ENCODE measurements around the gene CLBA1.
"Not testable (repeated sequence)": the region's sequence is repeated elsewhere in the genome, so short reads cannot be mapped to it uniquely, and the experiment has no call there.

Gene CLBA1

DNA sequence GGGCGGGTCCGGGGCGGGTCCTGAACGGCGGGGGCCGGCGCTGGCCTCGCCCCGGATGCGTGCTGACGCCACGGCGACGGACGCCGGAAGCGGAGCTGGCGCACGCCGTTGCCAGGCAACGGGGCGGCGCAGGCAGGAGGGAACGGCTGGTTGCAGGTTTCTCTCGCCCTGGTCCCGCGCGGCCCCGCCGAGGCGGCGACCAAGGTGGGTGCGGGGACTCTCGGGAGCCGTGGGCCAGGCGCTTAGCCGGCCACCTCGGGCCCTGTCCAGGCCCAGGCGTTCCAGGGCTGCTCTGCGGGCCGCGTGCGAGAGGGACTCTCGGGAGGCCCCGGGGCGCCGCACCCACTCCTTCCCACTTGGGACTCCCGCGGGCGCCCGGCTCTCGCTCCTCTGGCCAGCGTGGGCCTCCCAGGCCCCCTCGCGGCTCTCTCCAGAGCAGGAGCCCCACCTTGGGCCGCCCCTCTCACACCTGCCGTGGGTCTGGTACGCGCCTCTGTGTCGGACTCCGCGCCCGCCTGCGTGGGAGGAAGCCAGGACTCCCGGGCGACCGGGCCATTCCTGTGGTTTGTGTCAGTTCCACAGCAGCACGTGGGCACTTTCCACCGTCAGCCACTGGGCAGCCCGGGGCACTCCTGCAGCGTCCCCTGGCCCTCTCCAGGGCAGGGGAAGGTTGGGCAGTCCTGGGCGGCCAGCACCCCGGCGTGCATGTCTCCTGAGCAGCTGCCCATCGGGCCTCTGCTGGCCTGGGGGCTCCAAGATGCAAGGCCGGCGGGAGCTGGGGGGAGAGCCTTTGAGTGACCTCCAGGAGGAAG is at the start of gene CLBA1:
Gene CLBA1 (plus strand): TSS at position 114 of the 812 bp plus-strand sequence. CDS start 644 bp downstream, at position 758.
- DNase-seq, result no peak

DNA sequence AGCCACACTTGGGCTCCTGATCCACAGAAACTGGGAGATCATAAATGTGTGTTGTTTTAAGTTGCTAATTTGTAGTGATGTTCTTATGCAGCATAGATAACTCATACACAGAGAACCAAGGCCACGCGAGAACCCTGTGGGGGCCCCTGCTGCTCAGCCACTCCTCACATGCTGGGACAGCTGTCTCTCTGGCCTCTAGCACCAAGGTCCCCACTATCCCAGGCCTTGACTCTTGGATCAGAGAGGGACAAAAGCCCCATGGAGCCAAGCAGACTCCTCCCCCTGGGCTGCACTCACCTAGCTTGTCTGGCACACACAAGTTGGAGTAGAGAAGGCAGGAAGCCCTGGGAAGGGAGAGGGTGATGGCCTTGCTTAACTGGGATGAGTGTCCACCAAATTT is 49.6 kb upstream of the CLBA1 start:
- DNase-seq, result no peak

DNA sequence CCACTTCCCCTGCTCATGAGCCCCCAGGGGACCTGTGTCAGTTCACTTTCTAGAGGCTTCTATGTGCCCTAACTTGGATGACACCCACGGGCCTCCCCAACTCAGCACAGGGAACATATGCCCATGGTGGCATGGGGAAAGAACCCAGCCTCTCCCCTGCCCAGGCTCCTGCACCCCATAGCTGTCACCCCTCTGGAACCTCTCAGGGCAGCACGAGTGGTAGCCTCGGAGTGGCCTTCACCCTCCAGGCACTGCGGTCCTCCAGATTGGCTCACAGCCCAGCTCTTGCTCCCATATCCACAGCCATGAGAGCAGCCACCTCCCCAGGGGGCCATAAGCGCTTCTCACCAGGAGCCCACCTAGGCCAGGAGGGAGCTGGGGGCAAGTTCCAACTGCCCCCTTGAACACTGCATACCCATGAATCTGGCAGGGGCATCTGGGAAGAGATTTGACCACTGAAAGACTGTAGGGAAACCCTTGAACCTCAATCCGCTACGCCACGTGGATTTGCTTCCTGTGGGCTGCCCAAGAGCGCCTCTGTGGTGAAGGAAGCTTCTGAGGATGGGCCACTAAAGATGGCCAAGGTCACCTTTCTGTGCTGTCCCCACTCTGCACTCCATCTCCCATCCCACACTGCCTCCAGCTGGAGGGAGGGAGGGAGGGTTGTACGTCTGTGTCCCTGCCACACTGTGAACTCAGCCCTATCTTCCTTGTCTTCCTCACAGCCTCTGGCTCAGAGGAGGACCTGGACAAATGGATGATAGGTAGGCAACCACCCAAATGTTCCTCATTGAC is 49.0 kb upstream of the CLBA1 start:
- DNase-seq, result no peak

- no peak for DNase-seq
These were observed 48.4 kb upstream of the CLBA1 start for GRCh38 chr14:104937161-104937560.

DNA sequence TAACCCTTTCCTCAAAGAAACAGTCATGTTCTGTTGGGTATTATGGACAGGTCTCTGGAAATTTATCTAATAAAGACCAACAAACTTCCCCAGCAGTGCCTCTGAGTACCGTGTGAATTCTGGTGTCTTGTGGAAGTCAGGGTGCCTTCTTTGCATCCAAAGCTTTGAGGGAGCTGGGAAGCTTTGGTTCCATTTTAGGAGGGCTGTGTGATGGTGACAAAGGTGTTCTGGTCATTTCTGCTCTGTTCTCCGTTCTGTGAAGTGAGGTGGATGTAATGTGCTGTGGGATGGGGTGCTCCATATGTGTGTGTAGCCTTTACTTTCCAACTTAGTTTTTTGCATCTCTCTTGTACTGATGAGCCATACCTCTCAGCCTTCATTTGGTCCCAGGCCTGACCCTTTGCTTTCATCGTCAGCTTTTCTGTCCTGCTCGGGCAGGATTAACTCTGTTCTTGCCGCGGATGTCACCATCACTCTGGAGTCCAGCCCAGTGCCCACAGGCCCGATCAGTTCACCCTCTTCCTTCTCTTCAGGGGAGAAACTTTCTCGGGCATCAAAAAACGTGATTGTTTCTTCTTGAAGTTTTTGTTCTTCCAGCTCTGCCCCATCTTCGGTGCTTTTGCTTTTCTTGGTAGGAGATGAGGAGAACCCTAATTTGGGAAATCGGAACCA is 47.8 kb upstream of the CLBA1 start:
- DNase-seq, result no peak

- no peak for DNase-seq
These were observed 47.2 kb upstream of the CLBA1 start for GRCh38 chr14:104938436-104938835.

GRCh38 chr14:104938960-104939359 is 46.6 kb upstream of the CLBA1 start:
- no peak for DNase-seq

DNA sequence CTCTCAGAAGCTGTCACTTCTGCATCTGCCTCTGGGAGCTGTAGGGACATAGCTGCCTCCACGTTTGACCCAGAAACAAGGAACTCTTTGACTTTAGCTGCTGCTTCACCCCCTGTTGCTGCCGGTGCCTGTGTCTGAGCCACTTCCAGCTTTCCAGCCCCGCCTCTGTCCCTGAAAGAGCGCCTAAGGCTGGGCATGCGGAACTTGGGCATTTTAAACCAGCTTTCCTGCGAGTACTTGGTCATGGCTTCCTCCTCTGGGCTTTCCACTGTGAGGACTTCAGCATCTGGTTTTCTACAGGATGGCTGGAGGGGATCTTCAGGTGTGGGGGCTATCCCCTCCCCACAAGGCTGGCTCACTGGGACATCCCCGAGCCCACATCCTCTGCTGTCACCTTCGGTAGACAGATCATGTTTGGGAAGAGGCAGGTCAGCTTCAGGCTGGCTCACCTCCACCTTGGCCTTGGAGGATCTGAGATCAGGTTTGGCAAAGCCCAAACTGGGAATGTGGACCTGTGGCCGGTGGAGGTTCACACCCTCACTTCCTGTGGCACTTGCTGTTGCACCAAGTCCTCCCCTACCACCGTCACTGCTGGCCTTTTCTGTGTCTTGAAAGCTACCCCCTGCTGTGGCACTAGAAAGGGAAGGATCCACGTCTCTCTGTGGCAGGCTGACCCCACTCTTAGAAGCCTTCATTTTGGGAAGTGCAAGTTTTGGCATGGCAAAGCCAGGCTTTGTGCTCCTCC is 45.8 kb upstream of the CLBA1 start:
- DNase-seq, result no peak

DNA sequence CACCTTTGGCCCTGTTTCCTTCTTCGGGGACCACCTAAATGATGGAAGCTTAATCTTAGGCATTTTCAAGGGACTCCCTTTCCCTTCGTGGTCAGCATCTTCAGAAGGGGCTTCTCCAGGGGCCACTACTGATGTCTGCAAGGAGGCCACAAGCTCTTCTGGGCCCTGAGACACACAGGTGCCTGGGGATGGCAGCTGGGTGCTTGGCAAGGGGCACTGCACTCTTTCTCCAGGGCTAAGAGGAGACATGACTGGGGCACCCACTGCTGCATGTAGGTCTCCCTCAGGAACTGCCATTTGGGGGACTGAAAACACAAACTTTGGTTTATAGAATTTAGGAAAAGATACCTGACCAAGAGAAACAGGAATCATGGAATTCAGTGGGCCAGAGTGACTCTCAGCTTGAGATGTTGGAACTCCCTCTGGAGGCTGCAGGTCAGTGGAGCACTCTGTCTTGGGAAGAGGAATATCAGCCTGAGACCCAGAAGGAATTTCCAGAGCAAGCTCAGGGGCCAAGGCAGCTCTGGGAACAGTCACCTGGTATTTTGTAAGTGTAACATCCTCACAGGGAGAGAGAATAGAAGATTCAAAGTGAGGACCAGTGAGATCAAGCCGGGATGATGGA is 45.0 kb upstream of the CLBA1 start:
- DNase-seq, result no peak

- no peak for DNase-seq
These were observed 43.9 kb upstream of the CLBA1 start for GRCh38 chr14:104941508-104942365.

DNA sequence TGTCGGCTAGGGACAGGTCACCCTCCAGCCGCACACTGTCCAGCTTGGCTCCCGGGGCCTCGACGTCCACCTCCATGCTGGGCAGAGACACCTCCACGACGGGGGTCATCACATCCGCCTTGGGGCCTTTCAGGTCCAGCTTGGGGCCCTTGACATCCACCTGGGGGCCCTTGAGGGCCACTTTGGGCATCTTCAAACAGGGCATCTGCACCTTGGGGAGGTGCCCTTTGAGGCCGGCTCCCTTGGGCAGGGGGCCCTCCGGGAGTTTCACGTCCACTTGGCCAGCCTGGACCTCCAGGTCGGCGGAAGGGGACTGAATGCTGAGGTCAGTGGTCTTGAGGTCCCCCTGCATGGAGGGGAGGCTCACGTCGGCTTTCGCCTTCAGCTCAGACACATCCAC is 43.0 kb upstream of the CLBA1 start:
- no peak for DNase-seq

GRCh38 chr14:104943216-104944015 is 42.2 kb upstream of the CLBA1 start:
- not testable (repeated sequence) for DNase-seq

DNA sequence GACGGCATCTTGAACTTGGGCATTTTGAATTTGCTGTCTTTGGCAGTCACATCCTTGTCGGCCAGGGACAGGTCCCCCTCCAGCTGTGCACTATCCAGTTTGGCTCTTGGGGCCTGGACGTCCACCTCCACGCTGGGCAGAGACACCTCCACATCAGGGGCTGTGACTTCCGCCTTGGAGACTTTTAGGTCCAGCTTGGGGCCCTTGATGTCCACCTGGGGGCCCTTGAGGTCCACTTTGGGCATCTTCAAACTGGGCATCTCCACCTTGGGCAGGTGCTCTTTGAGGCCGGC is 41.6 kb upstream of the CLBA1 start:
- not testable (repeated sequence) for DNase-seq

GRCh38 chr14:104944436-104945205 is 41.0 kb upstream of the CLBA1 start:
- DNase-seq, result not testable (repeated sequence)

- not testable (repeated sequence) for DNase-seq
These were observed 40.3 kb upstream of the CLBA1 start for GRCh38 chr14:104945266-104945665.

DNA sequence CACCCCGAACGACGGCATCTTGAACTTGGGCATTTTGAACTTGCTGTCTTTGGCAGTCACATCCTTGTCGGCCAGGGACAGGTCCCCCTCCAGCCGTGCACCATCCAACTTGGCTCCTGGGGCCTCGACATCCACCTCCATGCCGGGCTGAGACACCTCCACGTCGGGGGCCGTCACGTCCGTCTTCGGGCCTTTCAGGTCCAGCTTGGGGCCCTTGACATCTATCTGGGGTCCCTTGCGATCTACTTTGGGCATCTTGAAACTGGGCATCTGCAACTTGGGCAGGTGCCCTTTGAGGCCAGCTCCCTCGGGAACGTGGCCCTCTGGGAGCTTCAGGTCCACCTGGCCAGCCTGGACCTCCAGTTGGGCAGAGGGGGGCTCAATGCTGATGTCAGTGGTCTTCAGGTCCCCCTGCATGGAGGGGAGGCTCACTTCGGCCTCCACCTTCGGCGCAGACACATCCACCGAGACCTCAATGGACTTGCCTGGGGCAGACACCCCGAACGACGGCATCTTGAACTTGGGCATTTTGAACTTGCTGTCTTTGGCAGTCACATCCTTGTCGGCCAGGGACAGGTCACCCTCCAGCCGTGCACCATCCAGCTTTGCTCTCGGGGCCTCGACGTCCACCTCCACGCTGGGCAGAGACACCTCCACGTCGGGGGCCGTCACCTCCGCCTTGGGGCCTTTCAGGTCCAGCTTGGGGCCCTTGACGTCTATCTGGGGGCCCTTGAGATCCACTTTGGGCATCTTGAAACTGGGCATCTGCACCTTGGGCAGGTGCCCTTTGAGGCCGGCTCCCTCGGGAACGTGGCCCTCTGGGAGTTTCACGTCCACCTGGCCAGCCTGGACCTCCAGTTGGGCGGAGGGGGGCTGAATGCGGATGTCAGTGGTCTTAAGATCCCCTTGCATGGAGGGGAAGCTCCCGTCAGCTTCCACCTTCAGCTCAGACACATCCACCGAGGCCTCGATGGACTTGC is 39.3 kb upstream of the CLBA1 start:
- DNase-seq, result not testable (repeated sequence)

- DNase-seq, result not testable (repeated sequence)
These were observed 38.4 kb upstream of the CLBA1 start for GRCh38 chr14:104947201-104947600.
